GM19328 (cell line): ENCODE measurements around the gene DBP.
A peak's percentile ranks its signal among the peaks of the same experiment; 100 is the strongest.

Experiments used
- ATAC-seq: cut with Tn5 transposase; IDR thresholded peaks from one replicate; pipeline ENCODE4 v1.9.1; 2021; ENCODE audit warnings: mild to moderate bottlenecking, moderate library complexity; ENCODE audit not compliant: unreplicated experiment

The DBP gene

GRCh38 chr19:48628486-48629296 lies 8.5 kb downstream of the DBP start:
- no peak for ATAC-seq

- no peak for ATAC-seq
Observed at GRCh38 chr19:48627865-48628314, 9.3 kb downstream of the DBP start.

GRCh38 chr19:48627201-48627864 lies 9.8 kb downstream of the DBP start:
- no peak for ATAC-seq

- no peak for ATAC-seq
Observed at GRCh38 chr19:48625891-48626327, 11.3 kb downstream of the DBP start.

- ATAC-seq = no peak
Observed at GRCh38 chr19:48624791-48625723, 12.1 kb downstream of the DBP start.

- peak; percentile 49 for ATAC-seq
Observed at GRCh38 chr19:48624067-48624594, 13.0 kb downstream of the DBP start.

GRCh38 chr19:48623556-48624066 lies 13.6 kb downstream of the DBP start:
- ATAC-seq = no peak

- no peak for ATAC-seq
Observed at GRCh38 chr19:48619692-48620585, 17.2 kb downstream of the DBP start.

- ATAC-seq = peak; percentile 82
Observed at GRCh38 chr19:48618916-48619691, 18.1 kb downstream of the DBP start, which contains the start of the genes RPL18 and SPHK2. Gene RPL18, minus strand, starts transcription at chr19:48619178. Its CDS starts 35 bp downstream, at chr19:48619143. Gene SPHK2, plus strand, starts transcription at chr19:48619506. Its CDS starts 1,009 bp downstream, at chr19:48620515.

- ATAC-seq = no peak
Observed at GRCh38 chr19:48618278-48618915, 18.8 kb downstream of the DBP start.

GRCh38 chr19:48617146-48617937 lies 19.8 kb downstream of the DBP start:
- ATAC-seq = no peak

- no peak for ATAC-seq
Observed at GRCh38 chr19:48616491-48617056, 20.6 kb downstream of the DBP start.

- ATAC-seq = no peak
Observed at GRCh38 chr19:48616041-48616436, 21.1 kb downstream of the DBP start.

- no peak for ATAC-seq
Observed at GRCh38 chr19:48615231-48616040, 21.7 kb downstream of the DBP start.

GRCh38 chr19:48614436-48615230 lies 22.5 kb downstream of the DBP start, which contains the start of gene FAM83E:
Gene FAM83E, minus strand, starts transcription at chr19:48615076. Its CDS starts 1,704 bp downstream, at chr19:48613372.
- no peak for ATAC-seq
